HepG2 (cell line): ENCODE results near the gene CACNB4.

Experiments used
- ARNTL ChIP-seq: sonication (generic); formaldehyde crosslinking; IDR thresholded peaks from 2 replicates; pipeline ENCODE4 v1.4.0; 2020; ENCODE audit warnings: mild to moderate bottlenecking, missing genetic modification reagents
- CEBPB ChIP-seq: IDR thresholded peaks from 2 replicates; pipeline ENCODE4 v1.6.1; 2011; ENCODE audit warnings: low read depth, low read length, improper control_type of control experiment, borderline replicate concordance
- ERF ChIP-seq: IDR thresholded peaks from 2 replicates; pipeline ENCODE4 v1.6.1; 2018; ENCODE audit warnings: missing biosample characterization, missing genetic modification reagents
- FOXJ3 ChIP-seq: sonication (generic); formaldehyde crosslinking; IDR thresholded peaks from 2 replicates; pipeline ENCODE4 v1.4.0; 2020; ENCODE audit warnings: missing genetic modification reagents, mild to moderate bottlenecking, borderline replicate concordance
- THAP11 ChIP-seq: IDR thresholded peaks from 2 replicates; pipeline ENCODE4 v1.6.1; 2016; ENCODE audit warnings: missing biosample characterization, missing genetic modification reagents
- ZNF484 ChIP-seq: sonication (generic); formaldehyde crosslinking; IDR thresholded peaks from 2 replicates; pipeline ENCODE4 v1.5.1; 2020; ENCODE audit warnings: mild to moderate bottlenecking, low read depth, missing genetic modification reagents, borderline replicate concordance
- TF ChIP-seq, protein P1 (sequence below): sonication (generic); formaldehyde crosslinking; IDR thresholded peaks from 2 replicates; pipeline ENCODE4 v1.5.0; 2020; ENCODE audit warnings: mild to moderate bottlenecking, missing genetic modification reagents, moderate library complexity
- TF ChIP-seq, protein P2 (sequence below): sonication (generic); formaldehyde crosslinking; IDR thresholded peaks from 2 replicates; pipeline ENCODE4 v1.4.0; 2020; ENCODE audit warnings: missing genetic modification reagents, borderline replicate concordance
- TF ChIP-seq, protein P3 (sequence below), 2 experiments: sonication (generic) in 1 of 2; formaldehyde crosslinking in 1 of 2; IDR thresholded peaks; 2 replicates each; pipeline versions ENCODE4 v1.5.1 to v1.6.1; 2011 to 2020; ENCODE audit warnings: borderline replicate concordance in 1 of 2, low read depth in 1 of 2, low read length in 1 of 2, mild to moderate bottlenecking in 1 of 2, missing genetic modification reagents in 1 of 2, moderate library complexity in 1 of 2

- TF ChIP-seq, protein P1, sequence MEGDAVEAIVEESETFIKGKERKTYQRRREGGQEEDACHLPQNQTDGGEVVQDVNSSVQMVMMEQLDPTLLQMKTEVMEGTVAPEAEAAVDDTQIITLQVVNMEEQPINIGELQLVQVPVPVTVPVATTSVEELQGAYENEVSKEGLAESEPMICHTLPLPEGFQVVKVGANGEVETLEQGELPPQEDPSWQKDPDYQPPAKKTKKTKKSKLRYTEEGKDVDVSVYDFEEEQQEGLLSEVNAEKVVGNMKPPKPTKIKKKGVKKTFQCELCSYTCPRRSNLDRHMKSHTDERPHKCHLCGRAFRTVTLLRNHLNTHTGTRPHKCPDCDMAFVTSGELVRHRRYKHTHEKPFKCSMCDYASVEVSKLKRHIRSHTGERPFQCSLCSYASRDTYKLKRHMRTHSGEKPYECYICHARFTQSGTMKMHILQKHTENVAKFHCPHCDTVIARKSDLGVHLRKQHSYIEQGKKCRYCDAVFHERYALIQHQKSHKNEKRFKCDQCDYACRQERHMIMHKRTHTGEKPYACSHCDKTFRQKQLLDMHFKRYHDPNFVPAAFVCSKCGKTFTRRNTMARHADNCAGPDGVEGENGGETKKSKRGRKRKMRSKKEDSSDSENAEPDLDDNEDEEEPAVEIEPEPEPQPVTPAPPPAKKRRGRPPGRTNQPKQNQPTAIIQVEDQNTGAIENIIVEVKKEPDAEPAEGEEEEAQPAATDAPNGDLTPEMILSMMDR = no peak
- TF ChIP-seq ARNTL = no peak
- TF ChIP-seq CEBPB = no peak
- TF ChIP-seq THAP11 (CRISPR knock-in tag) = no peak
- TF ChIP-seq, protein P2, sequence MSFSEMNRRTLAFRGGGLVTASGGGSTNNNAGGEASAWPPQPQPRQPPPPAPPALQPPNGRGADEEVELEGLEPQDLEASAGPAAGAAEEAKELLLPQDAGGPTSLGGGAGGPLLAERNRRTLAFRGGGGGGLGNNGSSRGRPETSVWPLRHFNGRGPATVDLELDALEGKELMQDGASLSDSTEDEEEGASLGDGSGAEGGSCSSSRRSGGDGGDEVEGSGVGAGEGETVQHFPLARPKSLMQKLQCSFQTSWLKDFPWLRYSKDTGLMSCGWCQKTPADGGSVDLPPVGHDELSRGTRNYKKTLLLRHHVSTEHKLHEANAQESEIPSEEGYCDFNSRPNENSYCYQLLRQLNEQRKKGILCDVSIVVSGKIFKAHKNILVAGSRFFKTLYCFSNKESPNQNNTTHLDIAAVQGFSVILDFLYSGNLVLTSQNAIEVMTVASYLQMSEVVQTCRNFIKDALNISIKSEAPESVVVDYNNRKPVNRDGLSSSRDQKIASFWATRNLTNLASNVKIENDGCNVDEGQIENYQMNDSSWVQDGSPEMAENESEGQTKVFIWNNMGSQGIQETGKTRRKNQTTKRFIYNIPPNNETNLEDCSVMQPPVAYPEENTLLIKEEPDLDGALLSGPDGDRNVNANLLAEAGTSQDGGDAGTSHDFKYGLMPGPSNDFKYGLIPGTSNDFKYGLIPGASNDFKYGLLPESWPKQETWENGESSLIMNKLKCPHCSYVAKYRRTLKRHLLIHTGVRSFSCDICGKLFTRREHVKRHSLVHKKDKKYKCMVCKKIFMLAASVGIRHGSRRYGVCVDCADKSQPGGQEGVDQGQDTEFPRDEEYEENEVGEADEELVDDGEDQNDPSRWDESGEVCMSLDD (CRISPR knock-in tag) = no peak
- no peak for TF ChIP-seq FOXJ3
- TF ChIP-seq, protein P3, sequence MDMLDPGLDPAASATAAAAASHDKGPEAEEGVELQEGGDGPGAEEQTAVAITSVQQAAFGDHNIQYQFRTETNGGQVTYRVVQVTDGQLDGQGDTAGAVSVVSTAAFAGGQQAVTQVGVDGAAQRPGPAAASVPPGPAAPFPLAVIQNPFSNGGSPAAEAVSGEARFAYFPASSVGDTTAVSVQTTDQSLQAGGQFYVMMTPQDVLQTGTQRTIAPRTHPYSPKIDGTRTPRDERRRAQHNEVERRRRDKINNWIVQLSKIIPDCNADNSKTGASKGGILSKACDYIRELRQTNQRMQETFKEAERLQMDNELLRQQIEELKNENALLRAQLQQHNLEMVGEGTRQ (IDR thresholded peaks at IDR 0.05; ENCODE audit: low read depth, low read length) = no peak
- TF ChIP-seq, protein P3 (CRISPR knock-in tag; IDR thresholded peaks at IDR 0.05; ENCODE audit: borderline replicate concordance) = no peak
- no peak for TF ChIP-seq ZNF484 (CRISPR knock-in tag)
- no peak for TF ChIP-seq ERF (CRISPR knock-in tag)
These were observed 241.2 kb downstream of the CACNB4 start for GRCh38 chr2:151857650-151858049.
